H1 (cell line): ENCODE measurements around the gene RCBTB2. TPM values are rescaled to one million over a fixed set of nuclear protein-coding genes. Genes with fewer than 3 reads are reported as not detected.

ENCODE experiments used
- CTCF ChIA-PET: fragments of 300-600 bp; sonication (Branson Sonifier 250); formaldehyde crosslinking; loops from one replicate; lab custom pipeline; 2021; ENCODE audit not compliant: partially characterized antibody; lab: Charles Lee
- POLR2A ChIA-PET: fragments of 300-600 bp; sonication (Branson Sonifier 250); formaldehyde crosslinking; loops from one replicate; lab custom pipeline; 2021; ENCODE audit warnings: inconsistent platforms; ENCODE audit not compliant: partially characterized antibody; lab: Charles Lee
- DNase-seq, 2 experiments: peaks; one replicate each; pipeline versions ENCODE4 v3.0.0 to v3.0.0-alpha.2; 2010 to 2022; ENCODE audit warnings: low spot score in 2 of 2, low read depth in 1 of 2, mixed read lengths in 1 of 2
- FAIRE-seq: peaks from 2 replicates; lab custom pipeline; 2011; peaks lifted over from hg19 to GRCh38; lab: Jason Lieb, UNC
- H2AFZ ChIP-seq: 2 replicates; pipeline ENCODE4 v1.8.1; 2012; ENCODE audit warnings: low read length, inconsistent platforms
- H2AK5ac ChIP-seq: 2 replicates; pipeline ENCODE4 v1.6.1; 2013; ENCODE audit warnings: low read depth, low read length
- H2BK120ac ChIP-seq: replicated peaks from 2 replicates; pipeline ENCODE3; 2013; ENCODE audit warnings: low read depth, low read length, inconsistent platforms
- H2BK12ac ChIP-seq: 2 replicates; pipeline ENCODE4 v1.6.1; 2013; ENCODE audit warnings: low read depth, low read length
- H2BK15ac ChIP-seq: 2 replicates; pipeline ENCODE4 v1.6.1; 2013; ENCODE audit warnings: low read length
- H2BK20ac ChIP-seq: 2 replicates; pipeline ENCODE4 v1.6.1; 2013; ENCODE audit warnings: low read length
- H2BK5ac ChIP-seq: 2 replicates; pipeline ENCODE4 v1.6.1; 2013; ENCODE audit warnings: low read depth, low read length
- H3K14ac ChIP-seq: 2 replicates; pipeline ENCODE4 v1.6.1; 2013; ENCODE audit warnings: inconsistent platforms; ENCODE audit not compliant: insufficient read length
- H3K18ac ChIP-seq: 2 replicates; pipeline ENCODE4 v1.6.1; 2013; ENCODE audit warnings: low read length; ENCODE audit errors: extremely low read depth
- H3K23ac ChIP-seq: 2 replicates; pipeline ENCODE4 v1.6.1; 2013; ENCODE audit warnings: inconsistent platforms; ENCODE audit not compliant: insufficient read length
- H3K23me2 ChIP-seq: 2 replicates; pipeline ENCODE4 v1.6.1; 2013; ENCODE audit warnings: low read depth, low read length
- H3K27ac ChIP-seq: 2 replicates; pipeline ENCODE4 v1.6.1; 2011; ENCODE audit warnings: low read depth, low read length, inconsistent platforms
- H3K27me3 ChIP-seq, 4 experiments: replicated peaks in 1 of 4; 1 replicate in 1 of 4; 2 replicates in 3 of 4; pipeline versions ENCODE4 v1.6.1 to v1.8.1; 2011 to 2013; ENCODE audit warnings: low read length in 3 of 4, mild to moderate bottlenecking in 3 of 4, inconsistent platforms in 2 of 4, mixed read lengths in 2 of 4, moderate library complexity in 1 of 4; ENCODE audit not compliant: control insufficient read depth in 3 of 4, insufficient read depth in 3 of 4; ENCODE audit errors: extremely low read depth in 1 of 4
- H3K36me3 ChIP-seq, 4 experiments: 2 replicates each; pipeline versions ENCODE4 v1.6.1 to v1.8.1; 2011 to 2013; ENCODE audit warnings: mild to moderate bottlenecking in 4 of 4, low read length in 3 of 4, moderate library complexity in 2 of 4, control low read depth in 1 of 4, inconsistent platforms in 1 of 4; ENCODE audit not compliant: insufficient read depth in 4 of 4, control insufficient read depth in 2 of 4
- H3K4ac ChIP-seq: replicated peaks from 2 replicates; pipeline ENCODE3; 2013; ENCODE audit warnings: low read length, low read depth, mixed read lengths, inconsistent platforms; ENCODE audit not compliant: insufficient read length
- H3K4me1 ChIP-seq, 4 experiments: replicated peaks in 1 of 4; 1 replicate in 1 of 4; 2 replicates in 3 of 4; pipeline versions ENCODE4 v1.6.1 to v1.8.1; 2011 to 2013; ENCODE audit warnings: low read length in 3 of 4, inconsistent platforms in 2 of 4, mixed read lengths in 1 of 4; ENCODE audit not compliant: insufficient read depth in 4 of 4, control insufficient read depth in 3 of 4
- H3K4me2 ChIP-seq, 2 experiments: 2 replicates each; pipeline versions ENCODE4 v1.6.1 to v1.8.1; 2011 to 2013; ENCODE audit warnings: low read depth in 2 of 2, low read length in 2 of 2, control low read depth in 1 of 2, inconsistent platforms in 1 of 2, mild to moderate bottlenecking in 1 of 2; ENCODE audit not compliant: insufficient read depth in 1 of 2
- H3K4me3 ChIP-seq, 4 experiments: fragments of 200-600, 300-600 bp in 1 of 4; sonication (generic), shearing (Covaris generic), sonication (Bioruptor Twin) in 1 of 4; 2 replicates each; pipeline versions ENCODE4 v1.5.1 to v1.8.1; 2011 to 2016; ENCODE audit warnings: low read length in 4 of 4, low read depth in 3 of 4, control low read depth in 2 of 4, inconsistent platforms in 2 of 4, mild to moderate bottlenecking in 2 of 4, mixed read lengths in 1 of 4, moderate library complexity in 1 of 4; ENCODE audit not compliant: insufficient read depth in 2 of 4; ENCODE audit errors: extremely low read depth in 1 of 4
- H3K56ac ChIP-seq: replicated peaks from 2 replicates; pipeline ENCODE3; 2013; ENCODE audit warnings: low read depth, mild to moderate bottlenecking, mixed read lengths, low read length, inconsistent platforms; ENCODE audit not compliant: insufficient read length
- H3K79me1 ChIP-seq: 2 replicates; pipeline ENCODE4 v1.6.1; 2013; ENCODE audit warnings: low read depth, low read length, control low read depth
- H3K79me2 ChIP-seq, 2 experiments: 2 replicates each; pipeline versions ENCODE4 v1.6.1 to v1.8.1; 2012 to 2013; ENCODE audit warnings: low read length in 2 of 2, mild to moderate bottlenecking in 2 of 2, inconsistent platforms in 1 of 2; ENCODE audit not compliant: insufficient read depth in 2 of 2, control insufficient read depth in 1 of 2
- H3K9ac ChIP-seq, 4 experiments: replicated peaks in 1 of 4; 1 replicate in 1 of 4; 2 replicates in 3 of 4; pipeline versions ENCODE4 v1.6.1 to v1.8.1; 2011 to 2013; ENCODE audit warnings: low read depth in 3 of 4, low read length in 3 of 4, control low read depth in 2 of 4, mild to moderate bottlenecking in 2 of 4, moderate library complexity in 2 of 4, inconsistent platforms in 1 of 4; ENCODE audit errors: extremely low read depth in 1 of 4
- H3K9me3 ChIP-seq, 2 experiments: 2 replicates each; pipeline versions ENCODE4 v1.6.1 to v1.8.1; 2012 to 2013; ENCODE audit warnings: mild to moderate bottlenecking in 2 of 2, moderate library complexity in 2 of 2, control low read depth in 1 of 2, inconsistent platforms in 1 of 2, low read depth in 1 of 2, low read length in 1 of 2, mixed read lengths in 1 of 2; ENCODE audit not compliant: insufficient read depth in 2 of 2
- H4K20me1 ChIP-seq, 2 experiments: replicated peaks in 1 of 2; 2 replicates each; pipeline versions ENCODE3 to v1.8.1; 2011 to 2013; ENCODE audit warnings: inconsistent platforms in 2 of 2, low read length in 2 of 2, mild to moderate bottlenecking in 1 of 2; ENCODE audit not compliant: insufficient read depth in 2 of 2, control insufficient read depth in 1 of 2
- H4K5ac ChIP-seq: 2 replicates; pipeline ENCODE4 v1.6.1; 2013; ENCODE audit warnings: low read length, low read depth, mixed read lengths, inconsistent platforms; ENCODE audit not compliant: insufficient read length
- H4K8ac ChIP-seq: 2 replicates; pipeline ENCODE4 v1.8.0; 2013; ENCODE audit warnings: mild to moderate bottlenecking, moderate library complexity, low read length, inconsistent platforms; ENCODE audit not compliant: insufficient read depth; ENCODE audit errors: extremely low read depth
- H4K91ac ChIP-seq: replicated peaks from 2 replicates; pipeline ENCODE3; 2013; ENCODE audit warnings: low read length, mixed read lengths, inconsistent platforms; ENCODE audit not compliant: insufficient read length
- ASH2L ChIP-seq: fragments of 200-600, 300-600 bp; sonication (generic); IDR thresholded peaks from one replicate; pipeline ENCODE4 v1.7.1; 2017; ENCODE audit warnings: low read length
- CTBP2 ChIP-seq: IDR thresholded peaks from 2 replicates; pipeline ENCODE4 v1.7.0; 2011; ENCODE audit warnings: borderline replicate concordance, mild to moderate bottlenecking, moderate library complexity, mixed read lengths, low read length; ENCODE audit not compliant: insufficient read depth, insufficient read length
- SUZ12 ChIP-seq: fragments of 200-600 bp; sonication (generic); IDR thresholded peaks from 2 replicates; pipeline ENCODE4 v1.6.1; 2012; ENCODE audit warnings: mild to moderate bottlenecking, inconsistent platforms, low read length, moderate library complexity, mixed read lengths
- WGBS, 2 experiments: shearing (Covaris generic) in 1 of 2; methylation state at CpG; one replicate each; pipeline versions ENCODE4 v1.1.6 to v1.1.7; 2013 to 2015; ENCODE audit warnings: low lambda C conversion rate in 2 of 2, mixed read lengths in 2 of 2, inconsistent platforms in 1 of 2, low coverage in 1 of 2, missing lambda C conversion rate in 1 of 2; ENCODE audit not compliant: insufficient replicate concordance in 2 of 2, insufficient coverage in 1 of 2, insufficient read length in 1 of 2; ENCODE audit errors: extremely low coverage in 1 of 2, missing lambda C conversion rate in 1 of 2; 5-methylcytosine and 5-hydroxymethylcytosine counted together
- polyA plus RNA-seq, 7 experiments: library from polyadenylated mRNA; depleted of rRNA in 3 of 7; stranded (reverse) in 5 of 7; unstranded in 2 of 7; fragments of >200 nt in 5 of 7; fragments of 200-250 nt in 2 of 7; gene quantifications; 1 replicate in 5 of 7; 2 replicates in 1 of 7; 4 replicates in 1 of 7; pipeline versions ENCODE4 v1.2.1 to v1.2.3, GENCODE V29; 2011 to 2013; ENCODE audit warnings: missing spikeins in 2 of 7, mixed read lengths in 2 of 7
- total RNA-seq: library from RNA; stranded (reverse); fragmentation: NEBNext Ultra II Directional; extraction: Animal tissue kit (Norgen Biotek cat#: 25700); gene quantifications from 2 replicates; pipeline ENCODE4 v1.2.1, GENCODE V29; 2021

The RCBTB2 gene
- total and polyA plus RNA-seq, 2 of the 8 experiments (the other 6 are each of a cell fraction or from before 2014, with no cell fraction given), result 5.2 to 8.4 TPM

- no peak overlapping the region for H3K23ac ChIP-seq
- peak overlapping the region; percentile 42 to 61 for H3K4me2 ChIP-seq
- H3K27me3 ChIP-seq, result no peaks in the 10 kb centered on the region
- ChIA-PET POLR2A (interaction anchor here (1.1 to 1.3 kb wide), 3 partner anchors 9 to 27 kb away, joined by 3 to 6 read pairs (median 4); no protein-coding TSS in a partner anchor), CTCF (interaction anchor here (0.6 to 1.4 kb wide), 9 partner anchors 9 to 214 kb away, joined by 3 to 7 read pairs (median 3); no protein-coding TSS in a partner anchor)
- no peak overlapping the region for H3K56ac ChIP-seq
- H3K36me3 ChIP-seq, result no peaks in the 10 kb centered on the region
- no peak overlapping the region for H2BK5ac ChIP-seq
- TF ChIP-seq ASH2L (peak; percentile 87), SUZ12 (no peak), CTBP2 (peak; percentile 48)
- H4K20me1 ChIP-seq, result no peaks in the 10 kb centered on the region
- peak in 1 of 2 experiments; percentile 49 for DNase-seq
- H4K5ac ChIP-seq, result no peak overlapping the region
- H3K9me3 ChIP-seq, result no peaks in the 10 kb centered on the region
- H2BK20ac ChIP-seq, result no peak overlapping the region
- no peak overlapping the region for H4K8ac ChIP-seq
- H2AFZ ChIP-seq, result peak overlapping the region; percentile 97
- H2BK120ac ChIP-seq, result no peak overlapping the region
- no peaks in the 10 kb centered on the region for H3K79me2 ChIP-seq
- no peak overlapping the region for H2AK5ac ChIP-seq
- H3K23me2 ChIP-seq, result no peaks in the 10 kb centered on the region
- 30% methylated on average over 9 of the region's 11 CpGs; no CpG with 5 or more reads in 1 of the 2 experiments for WGBS, 2 experiments
- H3K4ac ChIP-seq, result no peak overlapping the region
- no peak overlapping the region for H3K9ac ChIP-seq
- no peaks in the 10 kb centered on the region for H3K79me1 ChIP-seq
- no peak overlapping the region for H3K14ac ChIP-seq
- H3K27ac ChIP-seq, result no peak overlapping the region
- peaks cover 0 to 6% (median 3%) of the 10 kb centered on the region in 4 experiments; a peak in 3 of 7 replicates for H3K4me1 ChIP-seq
- peak overlapping the region in 2 of 4 experiments; percentile 13 to 23; a peak in 2 of 8 replicates for H3K4me3 ChIP-seq
- no peak overlapping the region for H2BK15ac ChIP-seq
- FAIRE-seq, result no peak
- H2BK12ac ChIP-seq, result no peak overlapping the region
- no peak overlapping the region for H4K91ac ChIP-seq
- H3K18ac ChIP-seq, result 0 out of 2 replicates have a peak overlapping the region, but pooled peaks have one; percentile 80
These were observed 9.9 kb upstream of the RCBTB2 start for GRCh38 chr13:48542581-48543341.
